ENCODE measurements around the gene CXCR5.

The CXCR5 gene

GRCh38 chr11:118885831-118886565 is 2.3 kb downstream of the CXCR5 start:
- FAIRE-seq (no peak), DNase-seq (ENCODE audit: insufficient read length, low spot score) (no peak)
- no peak for TF ChIP-seq CTCF (IDR thresholded peaks at IDR 0.05; ENCODE audit: insufficient read depth, missing control alignments)

- FAIRE-seq = no peak
- no peak for DNase-seq (ENCODE audit: insufficient read length, low spot score)
- TF ChIP-seq CTCF (IDR thresholded peaks at IDR 0.05; ENCODE audit: insufficient read depth, missing control alignments) = no peak
Measured at GRCh38 chr11:118886681-118887111, 3.0 kb downstream of the CXCR5 start.

GRCh38 chr11:118887206-118887605 is 3.5 kb downstream of the CXCR5 start:
- no peak for TF ChIP-seq CTCF (IDR thresholded peaks at IDR 0.05; ENCODE audit: insufficient read depth, missing control alignments)
- no peak for DNase-seq (ENCODE audit: insufficient read length, low spot score)
- FAIRE-seq = no peak

GRCh38 chr11:118888398-118888797 is 4.7 kb downstream of the CXCR5 start:
- DNase-seq (ENCODE audit: insufficient read length, low spot score) (no peak), FAIRE-seq (no peak)
- TF ChIP-seq CTCF (IDR thresholded peaks at IDR 0.05; ENCODE audit: insufficient read depth, missing control alignments) = no peak

GRCh38 chr11:118889797-118890196 is 6.1 kb downstream of the CXCR5 start:
- no peak for FAIRE-seq
- no peak for TF ChIP-seq CTCF (IDR thresholded peaks at IDR 0.05; ENCODE audit: insufficient read depth, missing control alignments)
- DNase-seq (ENCODE audit: insufficient read length, low spot score) = no peak

GRCh38 chr11:118892514-118892913 is 8.8 kb downstream of the CXCR5 start:
- TF ChIP-seq CTCF (IDR thresholded peaks at IDR 0.05; ENCODE audit: insufficient read depth, missing control alignments) = no peak
- DNase-seq (ENCODE audit: insufficient read length, low spot score) = no peak
- no peak for FAIRE-seq

GRCh38 chr11:118892964-118893363 is 9.3 kb downstream of the CXCR5 start:
- TF ChIP-seq CTCF (IDR thresholded peaks at IDR 0.05; ENCODE audit: insufficient read depth, missing control alignments) = no peak
- FAIRE-seq (no peak), DNase-seq (ENCODE audit: insufficient read length, low spot score) (no peak)

Data from D721Med (cell line).